K562 (cell line): ENCODE measurements around the gene ARHGAP26. TPM values are rescaled to one million over a fixed set of nuclear protein-coding genes. Genes with fewer than 3 reads are reported as not detected.

ENCODE experiments used
- ATAC-seq: fragments of 200-7000 bp; cut with Tn5 transposase; 3 replicates; pipeline ENCODE4 v1.9.1; 2020; ENCODE audit warnings: moderate library complexity
- BruUV-seq: library from RNA; stranded (reverse); fragments of 400-500 nt; replicated peaks from 2 replicates; lab custom pipeline; 2021; lab: Mats Ljungman, UMichigan
- CTCF ChIA-PET: fragments of 300-600 bp; formaldehyde crosslinking; extraction: SDS; loops from one replicate; lab custom pipeline; 2021; ENCODE audit warnings: low intra/inter-chr PET ratio; lab: Yijun Ruan, JAX
- POLR2A ChIA-PET: fragments of 300-600, 350-650 bp; sonication (Branson Sonifier 250); formaldehyde crosslinking; extraction: SDS; loops from one replicate; lab custom pipeline; 2021; ENCODE audit warnings: antibody characterized with exemption, inconsistent platforms; lab: Yijun Ruan, JAX
- DNase-seq, 4 experiments: peaks; one replicate each; pipeline versions ENCODE4 v3.0.0 to v3.0.0-alpha.2; 2011 to 2018; ENCODE audit warnings: low spot score in 3 of 4, mixed read lengths in 3 of 4; ENCODE audit errors: extremely low read depth in 1 of 4
- FAIRE-seq: peaks from 2 replicates; lab custom pipeline; 2011; peaks lifted over from hg19 to GRCh38; lab: Jason Lieb, UNC
- H2AFZ ChIP-seq: 2 replicates; pipeline ENCODE4 v1.6.0; 2011; ENCODE audit warnings: low read depth, low read length, control low read depth, inconsistent platforms
- H3K27ac ChIP-seq: fragments of 200-600 bp; 3 replicates; pipeline ENCODE4 v1.8.0; 2011; ENCODE audit warnings: low read depth, mild to moderate bottlenecking, control low read depth, inconsistent platforms, low read length, moderate library complexity, mixed read lengths; ENCODE audit errors: extremely low read depth
- H3K27me3 ChIP-seq, 2 experiments: fragments of 300-600 bp in 1 of 2; 2 replicates in 1 of 2; 3 replicates in 1 of 2; pipeline versions ENCODE4 v1.6.0 to v1.8.0; 2011; ENCODE audit warnings: inconsistent platforms in 2 of 2, low read length in 2 of 2, mild to moderate bottlenecking in 1 of 2, mixed read lengths in 1 of 2, moderate library complexity in 1 of 2; ENCODE audit not compliant: control insufficient read depth in 2 of 2, insufficient read depth in 2 of 2
- H3K36me3 ChIP-seq: fragments of 300-600 bp; 3 replicates; pipeline ENCODE4 v1.8.0; 2011; ENCODE audit warnings: mild to moderate bottlenecking, low read length, inconsistent platforms; ENCODE audit not compliant: control insufficient read depth, insufficient read depth
- H3K4me1 ChIP-seq, 2 experiments: fragments of 200-600 bp in 1 of 2; replicated peaks in 1 of 2; 2 replicates in 1 of 2; 3 replicates in 1 of 2; pipeline versions ENCODE4 v1.5.1 to v1.8.0; 2011; ENCODE audit warnings: inconsistent platforms in 2 of 2, low read length in 2 of 2, mild to moderate bottlenecking in 1 of 2, mixed read lengths in 1 of 2, moderate library complexity in 1 of 2; ENCODE audit not compliant: control insufficient read depth in 2 of 2, insufficient read depth in 2 of 2
- H3K4me2 ChIP-seq: 2 replicates; pipeline ENCODE4 v1.6.1; 2011; ENCODE audit warnings: low read length, control low read depth, inconsistent platforms, mixed read lengths; ENCODE audit not compliant: insufficient read depth
- H3K4me3 ChIP-seq: fragments of 200-600 bp; sonication (generic), shearing (Covaris generic); 2 replicates; pipeline ENCODE4 v1.5.1; 2016; ENCODE audit warnings: control low read depth, inconsistent platforms
- H3K79me2 ChIP-seq: fragments of 200-600 bp; 3 replicates; pipeline ENCODE4 v1.8.0; 2011; ENCODE audit warnings: low read length, inconsistent platforms; ENCODE audit not compliant: control insufficient read depth, insufficient read depth
- H3K9ac ChIP-seq, 2 experiments: 2 replicates each; pipeline versions ENCODE4 v1.6.0 to v1.6.1; 2011; ENCODE audit warnings: low read depth in 2 of 2, low read length in 2 of 2, control low read depth in 1 of 2, inconsistent platforms in 1 of 2, mild to moderate bottlenecking in 1 of 2, mixed read lengths in 1 of 2; ENCODE audit not compliant: insufficient read depth in 1 of 2
- H3K9me1 ChIP-seq: one replicate; pipeline ENCODE4 v1.6.0; 2011; ENCODE audit warnings: inconsistent platforms, mild to moderate bottlenecking, low read length, moderate library complexity; ENCODE audit not compliant: control insufficient read depth, insufficient read depth
- H3K9me3 ChIP-seq: replicated peaks from 2 replicates; pipeline ENCODE4 v1.5.1; 2011; ENCODE audit warnings: low read depth, low read length, inconsistent platforms; ENCODE audit not compliant: control insufficient read depth, insufficient read depth
- H4K20me1 ChIP-seq: replicated peaks from 2 replicates; pipeline ENCODE4 v1.6.1; 2011; ENCODE audit warnings: low read length, inconsistent platforms, mixed read lengths; ENCODE audit not compliant: control insufficient read depth, insufficient read depth
- ARID2 ChIP-seq: fragments of 450-650 bp; IDR thresholded peaks from 2 replicates; pipeline ENCODE4 v1.6.1; 2017; ENCODE audit warnings: antibody characterized with exemption, mild to moderate bottlenecking
- HDAC2 ChIP-seq: fragments of 450-650 bp; IDR thresholded peaks from 2 replicates; pipeline ENCODE4 v1.6.1; 2016; ENCODE audit warnings: mild to moderate bottlenecking
- HES1 ChIP-seq: fragments of 450-650 bp; IDR thresholded peaks from 2 replicates; pipeline ENCODE4 v1.6.1; 2016; ENCODE audit warnings: low read depth, mild to moderate bottlenecking, moderate library complexity
- KDM5B ChIP-seq: fragments of 200-600 bp; sonication (generic); IDR thresholded peaks from 2 replicates; pipeline ENCODE4 v1.6.1; 2012; ENCODE audit warnings: low read depth, mild to moderate bottlenecking, moderate library complexity, low read length, control low read depth, inconsistent platforms; ENCODE audit not compliant: insufficient replicate concordance
- L3MBTL2 ChIP-seq: fragments of 450-650 bp; IDR thresholded peaks from 2 replicates; pipeline ENCODE4 v1.6.1; 2016; ENCODE audit warnings: mild to moderate bottlenecking, moderate library complexity
- MCM2 ChIP-seq: fragments of 450-650 bp; IDR thresholded peaks from 2 replicates; pipeline ENCODE4 v1.6.1; 2017; ENCODE audit warnings: low read depth, mild to moderate bottlenecking
- NR4A1 ChIP-seq, 2 experiments: fragments of 250-450 bp in 1 of 2; fragments of 450-650 bp in 1 of 2; sonication (Bioruptor Pico) in 1 of 2; IDR thresholded peaks; 2 replicates each; pipeline versions ENCODE4 v1.4.0 to v1.6.1; 2016 to 2020; ENCODE audit warnings: mild to moderate bottlenecking in 2 of 2, missing compliant biosample characterization in 1 of 2, missing genetic modification characterization in 1 of 2, moderate library complexity in 1 of 2
- PML ChIP-seq: IDR thresholded peaks from 2 replicates; pipeline ENCODE4 v1.6.1; 2012; ENCODE audit warnings: low read length, inconsistent platforms
- PRPF4 ChIP-seq: fragments of 200-400 bp; formaldehyde crosslinking; IDR thresholded peaks from one replicate; pipeline ENCODE4 v1.6.1; 2017; ENCODE audit warnings: low read length, low read depth, mild to moderate bottlenecking; ENCODE audit not compliant: insufficient read depth, poor library complexity, severe bottlenecking
- TBP ChIP-seq: optimal IDR thresholded peaks from 2 replicates; pipeline ENCODE3; 2011; ENCODE audit warnings: low read depth, low read length, improper control_type of control experiment
- YY1 ChIP-seq, 3 experiments: IDR thresholded peaks; 2 replicates each; pipeline ENCODE4 v1.6.1; 2011; ENCODE audit warnings: low read length in 2 of 3, mild to moderate bottlenecking in 2 of 3, moderate library complexity in 2 of 3, borderline replicate concordance in 1 of 3, control low read depth in 1 of 3, low read depth in 1 of 3; ENCODE audit not compliant: insufficient read depth in 3 of 3, insufficient replicate concordance in 2 of 3, control insufficient read depth in 1 of 3, insufficient read length in 1 of 3; ENCODE audit errors: extremely low read depth in 1 of 3
- ZNF586 ChIP-seq: fragments of 450-650 bp; formaldehyde crosslinking; conservative IDR thresholded peaks from 2 replicates; pipeline ENCODE4 v1.4.0; 2020; ENCODE audit warnings: mild to moderate bottlenecking, moderate library complexity
- ZSCAN29 ChIP-seq: fragments of 450-650 bp; IDR thresholded peaks from 2 replicates; pipeline ENCODE4 v1.6.1; 2017
- WGBS: fragments of 100-300 bp; shearing (Covaris generic); methylation state at CpG from one replicate; pipeline ENCODE4 v1.1.6; 2016; ENCODE audit warnings: low coverage, mixed read lengths; ENCODE audit not compliant: insufficient coverage; ENCODE audit errors: missing lambda C conversion rate; 5-methylcytosine and 5-hydroxymethylcytosine counted together
- in situ Hi-C: fragments of 300-500 bp; cut with MboI; formaldehyde crosslinking; loops from 4 replicates; pipeline ENCODE4 v1.15.0; 2018; ENCODE audit warnings: inconsistent platforms, mixed read lengths
- intact Hi-C: fragments of 100-400 bp; cut with micrococcal nuclease; formaldehyde crosslinking; loops from 2 replicates; pipeline ENCODE4 v1.14.2; 2022
- polyA plus RNA-seq, 8 experiments: library from polyadenylated mRNA; depleted of rRNA in 4 of 8; stranded (reverse) in 5 of 8; unstranded in 3 of 8; fragments of >200 nt; fragmentation: Nextera tagmentation in 2 of 8; fragmentation: Illumina TruSeq in 1 of 8; extraction: Ambion mirVana in 2 of 8; extraction: Trizol in 1 of 8; gene quantifications; 2 replicates each; pipeline versions ENCODE4 v1.2.1 to v1.2.3, GENCODE V29; 2011 to 2014; ENCODE audit warnings: inconsistent platforms in 1 of 8, missing spikeins in 1 of 8
- total RNA-seq, 7 experiments: library from RNA; depleted of rRNA in 6 of 7; stranded (reverse); fragments of >200 nt in 6 of 7; fragmentation: Illumina TruSeq in 2 of 7; extraction: Trizol in 2 of 7; gene quantifications; 2 replicates each; pipeline versions ENCODE4 v1.2.1 to v1.2.3, GENCODE V29; 2011 to 2021; ENCODE audit warnings: low replicate concordance in 1 of 7
- TF ChIP-seq, protein P1 (sequence below), 2 experiments: fragments of 450-650 bp; IDR thresholded peaks; 2 replicates each; pipeline ENCODE4 v1.6.1; 2018; ENCODE audit warnings: mild to moderate bottlenecking in 2 of 2, low read depth in 1 of 2; ENCODE audit not compliant: partially characterized antibody in 2 of 2

ARHGAP26 gene
- total and polyA plus RNA-seq, 9 of the 15 experiments (the other 6 are each of a cell fraction or from before 2014, with no cell fraction given), result 0.13 to 1.1 (median 0.55) TPM

DNA sequence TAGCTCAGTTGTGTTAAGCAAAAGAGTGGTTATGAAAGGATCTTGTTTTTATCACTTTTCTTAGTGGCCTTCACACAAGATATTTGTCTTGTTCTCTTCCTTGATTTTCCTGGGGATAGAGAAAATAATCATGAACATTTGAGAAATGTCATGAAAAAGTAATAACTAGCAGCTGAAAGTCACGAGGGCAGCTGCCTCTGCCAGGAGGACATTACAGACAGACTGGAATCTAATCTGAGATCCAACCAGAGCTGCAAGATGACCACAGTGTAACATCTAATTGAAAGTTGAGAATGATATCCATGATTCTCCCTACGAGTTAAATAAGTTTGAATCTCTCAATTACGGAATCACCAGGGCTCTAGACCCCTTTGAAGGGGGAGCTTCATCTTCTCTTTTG is 274.9 kb downstream of the ARHGAP26 start:
- Histone ChIP-seq H3K4me2 (no peak overlapping the region), H3K9me1 (no peaks in the 10 kb centered on the region), H3K9me3 (no peaks in the 10 kb centered on the region), H2AFZ (no peak overlapping the region), H3K4me3 (no peak overlapping the region), H3K36me3 (no peaks in the 10 kb centered on the region), H4K20me1 (no peaks in the 10 kb centered on the region), H3K79me2 (no peaks in the 10 kb centered on the region), H3K27me3 (no peaks in the 10 kb centered on the region), H3K4me1 (peaks cover 0 to 9% of the 10 kb centered on the region in 2 experiments; a peak in 1 of 5 replicates), H3K9ac (no peak overlapping the region)
- FAIRE-seq (no peak), DNase-seq (no peak)
- no TSS peak for BruUV-seq
- intact Hi-C loops, result no loop called here
- 0% methylated on average over 3 of the region's 3 CpGs for WGBS
- TF ChIP-seq, protein P1, sequence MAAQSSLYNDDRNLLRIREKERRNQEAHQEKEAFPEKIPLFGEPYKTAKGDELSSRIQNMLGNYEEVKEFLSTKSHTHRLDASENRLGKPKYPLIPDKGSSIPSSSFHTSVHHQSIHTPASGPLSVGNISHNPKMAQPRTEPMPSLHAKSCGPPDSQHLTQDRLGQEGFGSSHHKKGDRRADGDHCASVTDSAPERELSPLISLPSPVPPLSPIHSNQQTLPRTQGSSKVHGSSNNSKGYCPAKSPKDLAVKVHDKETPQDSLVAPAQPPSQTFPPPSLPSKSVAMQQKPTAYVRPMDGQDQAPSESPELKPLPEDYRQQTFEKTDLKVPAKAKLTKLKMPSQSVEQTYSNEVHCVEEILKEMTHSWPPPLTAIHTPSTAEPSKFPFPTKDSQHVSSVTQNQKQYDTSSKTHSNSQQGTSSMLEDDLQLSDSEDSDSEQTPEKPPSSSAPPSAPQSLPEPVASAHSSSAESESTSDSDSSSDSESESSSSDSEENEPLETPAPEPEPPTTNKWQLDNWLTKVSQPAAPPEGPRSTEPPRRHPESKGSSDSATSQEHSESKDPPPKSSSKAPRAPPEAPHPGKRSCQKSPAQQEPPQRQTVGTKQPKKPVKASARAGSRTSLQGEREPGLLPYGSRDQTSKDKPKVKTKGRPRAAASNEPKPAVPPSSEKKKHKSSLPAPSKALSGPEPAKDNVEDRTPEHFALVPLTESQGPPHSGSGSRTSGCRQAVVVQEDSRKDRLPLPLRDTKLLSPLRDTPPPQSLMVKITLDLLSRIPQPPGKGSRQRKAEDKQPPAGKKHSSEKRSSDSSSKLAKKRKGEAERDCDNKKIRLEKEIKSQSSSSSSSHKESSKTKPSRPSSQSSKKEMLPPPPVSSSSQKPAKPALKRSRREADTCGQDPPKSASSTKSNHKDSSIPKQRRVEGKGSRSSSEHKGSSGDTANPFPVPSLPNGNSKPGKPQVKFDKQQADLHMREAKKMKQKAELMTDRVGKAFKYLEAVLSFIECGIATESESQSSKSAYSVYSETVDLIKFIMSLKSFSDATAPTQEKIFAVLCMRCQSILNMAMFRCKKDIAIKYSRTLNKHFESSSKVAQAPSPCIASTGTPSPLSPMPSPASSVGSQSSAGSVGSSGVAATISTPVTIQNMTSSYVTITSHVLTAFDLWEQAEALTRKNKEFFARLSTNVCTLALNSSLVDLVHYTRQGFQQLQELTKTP (IDR thresholded peaks at IDR 0.05; ENCODE audit: low read depth in 1 of 2, partially characterized antibody in 2 of 2), result no peak
- TF ChIP-seq MCM2 (no peak), KDM5B (no peak), TBP (no peak), ARID2 (no peak), ZNF586 (CRISPR knock-in tag) (no peak), PRPF4 (no peak), L3MBTL2 (no peak), ZSCAN29 (no peak), NR4A1 (CRISPR knock-in tag; IDR thresholded peaks at IDR 0.05) (no peak), NR4A1 (tag; IDR thresholded peaks at IDR 0.05) (no peak), HDAC2 (no peak), YY1 (IDR thresholded peaks at IDR 0.05; ENCODE audit: borderline replicate concordance in 1 of 3, control insufficient read depth in 1 of 3, extremely low read depth in 1 of 3, insufficient read depth in 3 of 3, insufficient read length in 1 of 3, insufficient replicate concordance in 2 of 3, low read depth in 1 of 3, low read length in 2 of 3) (no peak), HES1 (no peak), PML (no peak)
- TF ChIP-seq, all 486 proteins: peak for 0
- POLR2A ChIA-PET, result interaction anchor here (0.8 kb wide), 1 partner anchor 1363 kb away, joined by 3 read pairs; the partner anchor contains the start of gene ARAP3
- in situ Hi-C loops, result no loop called here
- ATAC-seq, result no peak
- H3K27ac ChIP-seq, result no peak overlapping the region
- CTCF ChIA-PET, result no interaction called here
